Measurements from ENCODE around the gene ANKRD13D.

ANKRD13D gene

GRCh38 chr11:67291481-67292381 is 2.6 kb downstream of the ANKRD13D start:
- no peak for TF ChIP-seq CTCF (IDR thresholded peaks at IDR 0.05; ENCODE audit: low read depth, low read length)
- no peak for DNase-seq (ENCODE audit: extremely low read depth, low read depth)

DNA sequence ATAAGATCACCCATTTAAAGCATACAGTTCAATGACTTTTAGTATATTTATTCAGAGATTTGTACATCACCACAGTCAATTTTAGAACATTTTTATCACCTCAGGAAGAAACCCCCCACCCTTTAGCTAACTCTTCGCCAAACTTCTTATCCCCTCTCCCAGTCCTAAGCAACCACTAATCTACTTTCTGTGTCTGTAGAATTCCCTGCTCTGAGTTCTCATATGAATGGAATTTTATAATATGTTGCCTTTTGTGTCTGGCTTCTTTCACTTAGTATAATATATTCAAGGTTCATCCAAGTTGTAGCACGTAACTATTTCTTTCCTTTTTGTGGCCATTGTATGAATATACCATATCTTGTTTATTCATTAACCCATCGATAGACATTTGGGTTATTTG is 3.6 kb downstream of the ANKRD13D start:
- TF ChIP-seq CTCF (IDR thresholded peaks at IDR 0.05; ENCODE audit: low read depth, low read length): no peak
- DNase-seq (ENCODE audit: extremely low read depth, low read depth): no peak

DNA sequence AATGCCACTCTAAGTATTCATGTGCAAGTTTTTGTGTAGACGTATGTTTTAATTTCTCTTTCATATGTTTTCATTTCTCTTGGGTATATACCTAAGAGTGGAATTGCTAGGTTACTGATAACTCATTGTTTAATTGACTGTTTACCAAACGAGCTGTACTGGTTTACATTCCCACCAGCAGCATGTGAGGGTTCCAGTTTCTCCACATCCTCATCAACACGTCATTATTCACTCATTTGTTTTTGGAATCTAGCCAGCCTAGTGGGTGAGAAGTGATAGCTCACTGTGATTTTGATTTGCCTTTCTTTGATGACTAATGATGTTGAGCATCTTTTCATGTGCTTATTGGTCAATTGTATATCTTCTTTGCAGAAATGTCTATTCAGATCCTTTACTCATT is 4.0 kb downstream of the ANKRD13D start:
- TF ChIP-seq CTCF (IDR thresholded peaks at IDR 0.05; ENCODE audit: low read depth, low read length): no peak
- no peak for DNase-seq (ENCODE audit: extremely low read depth, low read depth)

DNA sequence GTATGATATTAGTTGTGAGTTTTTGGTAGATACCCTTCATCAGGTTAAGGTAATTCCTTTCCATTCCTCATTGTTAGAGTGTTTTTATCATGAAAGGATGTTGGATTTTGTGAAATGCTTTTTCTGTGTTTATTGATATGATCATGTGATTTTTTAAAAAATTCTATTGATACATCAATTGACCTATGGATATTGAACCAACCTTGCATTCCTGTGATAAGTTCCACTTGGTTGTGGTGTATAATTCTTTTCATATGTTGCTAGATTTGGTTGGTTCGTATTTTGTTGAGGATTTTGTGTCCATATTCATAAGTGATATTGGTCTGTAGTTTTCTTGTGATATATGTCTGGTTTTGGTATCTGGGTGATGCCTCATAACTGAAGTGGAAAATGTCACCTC is 6.7 kb downstream of the ANKRD13D start:
- no peak for TF ChIP-seq CTCF (IDR thresholded peaks at IDR 0.05; ENCODE audit: low read depth, low read length)
- no peak for DNase-seq (ENCODE audit: extremely low read depth, low read depth)

DNA sequence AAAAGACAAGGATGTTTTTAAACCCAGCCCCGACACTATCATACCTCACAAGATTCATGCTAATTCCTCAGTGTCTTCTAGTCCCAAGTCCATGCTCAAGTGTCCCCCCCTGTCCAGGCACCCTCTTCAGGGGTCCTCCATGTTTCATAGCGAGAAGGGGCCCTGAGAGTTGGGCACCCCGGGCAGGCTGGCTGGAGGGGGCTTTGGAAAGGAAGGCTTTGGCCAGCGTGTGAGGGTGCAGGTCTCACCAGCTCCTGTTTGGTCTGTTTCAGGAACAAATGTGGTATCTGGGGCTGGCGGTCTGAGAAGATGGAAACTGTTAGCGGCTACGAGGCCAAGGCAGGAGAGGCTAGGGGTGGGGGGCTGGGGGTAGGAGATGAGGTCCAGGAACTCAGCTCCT is 9.7 kb downstream of the ANKRD13D start:
- no peak for TF ChIP-seq CTCF (IDR thresholded peaks at IDR 0.05; ENCODE audit: low read depth, low read length)
- DNase-seq (ENCODE audit: extremely low read depth, low read depth): no peak

GRCh38 chr11:67299471-67300191 is 10.5 kb downstream of the ANKRD13D start:
- no peak for DNase-seq (ENCODE audit: extremely low read depth, low read depth)
- TF ChIP-seq CTCF (IDR thresholded peaks at IDR 0.05; ENCODE audit: low read depth, low read length): no peak

- DNase-seq (ENCODE audit: extremely low read depth, low read depth): no peak
- no peak for TF ChIP-seq CTCF (IDR thresholded peaks at IDR 0.05; ENCODE audit: low read depth, low read length)
These were observed 11.2 kb downstream of the ANKRD13D start for GRCh38 chr11:67300256-67300755.

Measured in AG09319 (cell line).